Nephron progenitor cell (in vitro differentiated cells): ENCODE measurements around the gene HGF.
A peak's percentile ranks its signal among the peaks of the same experiment; 100 is the strongest.

Experiments
- DNase-seq: peaks from one replicate; pipeline ENCODE4 v3.0.0; 2021
- H3K27ac Mint-ChIP-seq: 2 replicates; pipeline ENCODE4 v1.8.0; 2021; ENCODE audit warnings: mild to moderate bottlenecking, moderate library complexity, mixed read lengths
- H3K27me3 Mint-ChIP-seq: 2 replicates; pipeline ENCODE4 v1.8.0; 2021; ENCODE audit warnings: mild to moderate bottlenecking, low read depth, mixed read lengths; ENCODE audit not compliant: poor library complexity
- H3K36me3 Mint-ChIP-seq: 2 replicates; pipeline ENCODE4 v1.8.0; 2021; ENCODE audit warnings: low read depth, mixed read lengths
- H3K4me1 Mint-ChIP-seq: 2 replicates; pipeline ENCODE4 v1.8.0; 2021; ENCODE audit warnings: mixed read lengths
- H3K4me3 Mint-ChIP-seq: 2 replicates; pipeline ENCODE4 v1.8.0; 2021; ENCODE audit warnings: mild to moderate bottlenecking, moderate library complexity, mixed read lengths
- H3K9me3 Mint-ChIP-seq: 2 replicates; pipeline ENCODE4 v1.8.0; 2021; ENCODE audit warnings: mild to moderate bottlenecking, moderate library complexity, mixed read lengths
- TF ChIP-seq, protein P1 (sequence below): fragments of 200-600 bp; sonication (generic); IDR thresholded peaks from 2 replicates; pipeline ENCODE4 v1.5.0; 2021; ENCODE audit warnings: antibody characterized with exemption

The HGF gene

DNA sequence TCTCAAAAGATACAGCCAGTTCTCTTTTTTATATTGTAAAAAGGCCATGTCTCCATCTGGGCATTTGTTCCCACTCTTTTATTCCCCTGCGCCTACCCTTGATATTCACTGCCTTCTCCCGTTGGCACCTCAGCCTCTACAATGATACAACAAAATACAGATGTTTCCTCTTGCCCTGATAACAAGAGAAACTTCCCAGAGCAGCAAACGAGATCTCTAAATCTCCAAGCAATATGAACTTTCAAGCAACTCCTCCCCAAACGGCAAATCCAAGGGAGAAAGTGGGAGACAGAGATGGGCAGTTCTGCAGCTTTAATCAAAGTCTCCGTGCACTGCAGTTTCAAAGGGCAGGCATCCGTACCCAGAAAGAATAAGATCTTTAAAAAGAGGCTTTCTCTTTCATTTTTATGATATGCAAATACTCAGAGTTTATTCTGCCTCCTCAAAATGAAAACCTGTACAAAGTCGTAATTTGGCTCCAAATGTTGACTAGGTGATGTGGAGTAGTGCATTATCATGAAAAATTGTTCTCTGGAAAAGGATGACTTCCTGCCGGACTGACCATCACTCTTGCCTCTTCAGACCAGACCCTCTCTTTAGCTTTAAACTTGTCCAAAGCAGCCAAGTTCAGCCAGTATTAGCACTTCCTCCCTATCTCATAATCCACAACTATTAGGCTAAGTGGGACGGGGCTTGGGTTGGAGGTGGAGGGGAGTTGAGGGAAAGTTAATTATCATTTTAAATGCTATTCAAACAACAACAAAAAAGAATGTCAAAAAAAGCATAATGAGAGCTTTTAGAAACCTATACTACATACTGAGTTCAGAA, 682 bp downstream of the HGF start:
- TF ChIP-seq, protein P1, sequence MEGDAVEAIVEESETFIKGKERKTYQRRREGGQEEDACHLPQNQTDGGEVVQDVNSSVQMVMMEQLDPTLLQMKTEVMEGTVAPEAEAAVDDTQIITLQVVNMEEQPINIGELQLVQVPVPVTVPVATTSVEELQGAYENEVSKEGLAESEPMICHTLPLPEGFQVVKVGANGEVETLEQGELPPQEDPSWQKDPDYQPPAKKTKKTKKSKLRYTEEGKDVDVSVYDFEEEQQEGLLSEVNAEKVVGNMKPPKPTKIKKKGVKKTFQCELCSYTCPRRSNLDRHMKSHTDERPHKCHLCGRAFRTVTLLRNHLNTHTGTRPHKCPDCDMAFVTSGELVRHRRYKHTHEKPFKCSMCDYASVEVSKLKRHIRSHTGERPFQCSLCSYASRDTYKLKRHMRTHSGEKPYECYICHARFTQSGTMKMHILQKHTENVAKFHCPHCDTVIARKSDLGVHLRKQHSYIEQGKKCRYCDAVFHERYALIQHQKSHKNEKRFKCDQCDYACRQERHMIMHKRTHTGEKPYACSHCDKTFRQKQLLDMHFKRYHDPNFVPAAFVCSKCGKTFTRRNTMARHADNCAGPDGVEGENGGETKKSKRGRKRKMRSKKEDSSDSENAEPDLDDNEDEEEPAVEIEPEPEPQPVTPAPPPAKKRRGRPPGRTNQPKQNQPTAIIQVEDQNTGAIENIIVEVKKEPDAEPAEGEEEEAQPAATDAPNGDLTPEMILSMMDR = no peak
- no peaks in the 10 kb centered on the region for H3K27me3 Mint-ChIP-seq
- H3K9me3 Mint-ChIP-seq = no peaks in the 10 kb centered on the region
- peak overlapping the region; percentile 7 for H3K4me3 Mint-ChIP-seq
- DNase-seq = no peak
- peaks cover 49% of the 10 kb centered on the region for H3K4me1 Mint-ChIP-seq
- H3K27ac Mint-ChIP-seq = peak overlapping the region; percentile 55
- no peaks in the 10 kb centered on the region for H3K36me3 Mint-ChIP-seq

DNA sequence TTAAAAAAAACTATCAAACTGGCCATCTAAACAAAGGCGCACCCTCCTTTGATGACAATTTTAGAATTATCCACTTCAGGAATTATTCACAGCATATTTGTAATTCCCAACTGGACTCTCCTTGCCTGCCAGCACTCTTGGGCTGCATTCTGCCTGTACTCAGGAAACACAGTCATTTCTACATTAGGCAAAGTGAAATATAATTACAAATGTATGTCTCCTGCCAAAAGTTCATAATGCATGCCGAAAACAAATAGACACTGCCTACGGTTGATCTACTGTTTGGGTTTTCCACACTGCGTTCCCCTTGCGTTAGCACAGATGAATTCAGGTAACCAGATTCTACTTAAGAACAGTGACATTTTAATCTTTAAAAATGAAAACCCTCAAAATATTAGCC, 1.9 kb downstream of the HGF start:
- no peaks in the 10 kb centered on the region for H3K9me3 Mint-ChIP-seq
- no peak for DNase-seq
- H3K27me3 Mint-ChIP-seq = no peaks in the 10 kb centered on the region
- no peak overlapping the region for H3K27ac Mint-ChIP-seq
- H3K4me3 Mint-ChIP-seq = no peak overlapping the region
- TF ChIP-seq, protein P1 = no peak
- peaks cover 55% of the 10 kb centered on the region for H3K4me1 Mint-ChIP-seq
- no peaks in the 10 kb centered on the region for H3K36me3 Mint-ChIP-seq

DNA sequence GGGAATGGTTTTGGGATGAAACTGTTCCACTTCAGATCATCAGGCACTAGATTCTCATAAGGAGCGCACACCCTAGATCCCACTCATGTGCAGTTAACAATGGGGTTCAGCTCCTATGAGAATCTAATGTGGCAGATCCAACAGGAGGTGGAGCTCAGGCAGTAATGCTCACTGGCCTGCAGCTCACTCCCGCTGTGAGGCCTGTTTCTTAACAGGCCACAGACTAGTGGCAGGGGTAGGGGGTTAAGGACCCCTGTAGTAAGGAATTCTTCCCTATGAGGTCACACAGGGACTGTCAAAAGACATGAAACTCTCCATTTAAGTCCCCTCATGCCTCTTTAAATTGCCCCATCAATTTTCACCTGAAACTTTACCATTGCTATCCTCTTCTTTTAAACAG, 8.0 kb downstream of the HGF start:
- Mint-ChIP-seq H3K4me1 (peaks cover 38% of the 10 kb centered on the region), H3K9me3 (no peaks in the 10 kb centered on the region), H3K4me3 (no peak overlapping the region), H3K27ac (peak overlapping the region; percentile 32), H3K36me3 (peaks cover 5% of the 10 kb centered on the region), H3K27me3 (peaks cover 5% of the 10 kb centered on the region)
- no peak for DNase-seq
- TF ChIP-seq, protein P1 = no peak

DNA sequence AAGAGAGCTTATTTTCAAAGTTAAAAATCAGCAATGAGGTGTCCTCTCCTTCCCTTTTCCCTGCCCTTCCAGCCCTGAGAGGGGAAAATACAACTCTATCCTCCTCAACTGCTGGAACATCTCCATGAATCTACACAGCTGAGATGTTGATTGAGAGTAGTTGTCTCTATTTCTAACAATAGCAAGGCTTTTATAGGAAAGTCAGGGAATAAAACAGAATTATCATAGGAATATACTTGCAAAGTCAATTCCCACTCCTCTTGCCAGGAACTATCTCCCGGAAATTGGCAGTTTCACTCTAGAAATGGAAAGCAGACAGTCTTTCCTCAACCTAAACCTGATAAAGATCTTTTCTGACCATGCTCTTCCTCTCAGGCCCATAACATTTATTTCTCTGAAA, 8.8 kb downstream of the HGF start:
- Mint-ChIP-seq H3K4me1 (peaks cover 30% of the 10 kb centered on the region), H3K9me3 (no peaks in the 10 kb centered on the region), H3K4me3 (no peak overlapping the region), H3K36me3 (peaks cover 5% of the 10 kb centered on the region), H3K27me3 (peaks cover 5% of the 10 kb centered on the region), H3K27ac (no peak overlapping the region)
- TF ChIP-seq, protein P1 = no peak
- DNase-seq = no peak

DNA sequence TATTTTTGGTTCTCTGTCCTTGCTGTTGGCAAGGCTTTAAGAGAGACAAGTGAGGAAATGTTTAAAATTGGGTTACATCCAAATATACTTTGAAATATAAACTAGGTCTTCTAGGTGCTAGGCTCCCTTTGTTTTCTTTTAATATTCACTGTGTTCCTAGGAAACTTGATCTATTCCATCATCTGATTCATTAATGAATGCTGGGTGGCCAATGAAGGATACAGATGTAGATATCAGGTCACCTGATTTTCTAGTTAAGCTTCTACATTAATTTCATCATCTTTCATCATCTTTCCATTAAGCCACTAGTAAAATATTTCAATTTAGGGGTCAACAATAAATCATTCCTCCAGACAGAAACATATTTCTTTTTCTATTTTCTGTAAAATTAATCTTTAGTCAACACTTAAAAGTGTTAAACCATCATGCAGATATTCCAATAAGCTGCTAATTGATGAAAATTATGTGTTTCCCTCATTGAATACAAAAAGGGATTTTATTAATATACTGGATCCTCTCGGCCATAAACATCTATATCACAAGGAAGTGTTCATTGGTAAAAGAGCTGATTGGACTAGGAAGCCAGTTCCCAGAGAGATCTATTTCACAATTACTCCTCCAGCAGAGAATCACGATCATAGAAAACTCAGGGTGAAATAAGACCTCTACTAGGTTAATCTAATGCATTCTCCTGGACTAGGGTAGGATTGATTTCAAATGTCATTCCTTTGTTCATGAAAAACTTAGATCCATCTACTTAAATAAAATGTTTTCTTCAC, 14.7 kb downstream of the HGF start:
- no peak overlapping the region for H3K27ac Mint-ChIP-seq
- H3K4me1 Mint-ChIP-seq = peaks cover 8% of the 10 kb centered on the region
- H3K36me3 Mint-ChIP-seq = peaks cover 3% of the 10 kb centered on the region
- no peaks in the 10 kb centered on the region for H3K9me3 Mint-ChIP-seq
- TF ChIP-seq, protein P1 = no peak
- H3K4me3 Mint-ChIP-seq = no peak overlapping the region
- H3K27me3 Mint-ChIP-seq = peaks cover 3% of the 10 kb centered on the region
- DNase-seq = no peak
